Measurements from ENCODE around the gene FOXJ3.

DNA sequence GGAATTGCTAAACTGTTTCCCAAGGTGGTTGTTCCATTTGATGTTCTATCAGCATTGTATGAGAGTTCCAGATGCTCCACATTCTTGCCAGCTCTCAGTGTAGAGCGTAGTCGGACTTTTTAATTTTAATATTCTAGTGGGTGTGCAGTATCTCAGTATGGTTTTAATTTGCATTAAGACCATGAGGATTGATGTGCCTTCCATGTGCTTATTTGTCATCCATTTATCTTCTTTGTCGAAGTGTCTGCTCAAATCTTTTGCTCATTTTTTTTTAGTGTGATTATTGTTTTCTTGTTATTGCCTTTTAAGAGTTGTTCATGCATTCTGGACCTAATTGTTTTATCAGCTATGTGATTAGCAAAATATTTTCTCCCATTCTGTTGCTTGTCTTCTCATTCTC is 195.6 kb downstream of the FOXJ3 start:
- TF ChIP-seq, protein P1, sequence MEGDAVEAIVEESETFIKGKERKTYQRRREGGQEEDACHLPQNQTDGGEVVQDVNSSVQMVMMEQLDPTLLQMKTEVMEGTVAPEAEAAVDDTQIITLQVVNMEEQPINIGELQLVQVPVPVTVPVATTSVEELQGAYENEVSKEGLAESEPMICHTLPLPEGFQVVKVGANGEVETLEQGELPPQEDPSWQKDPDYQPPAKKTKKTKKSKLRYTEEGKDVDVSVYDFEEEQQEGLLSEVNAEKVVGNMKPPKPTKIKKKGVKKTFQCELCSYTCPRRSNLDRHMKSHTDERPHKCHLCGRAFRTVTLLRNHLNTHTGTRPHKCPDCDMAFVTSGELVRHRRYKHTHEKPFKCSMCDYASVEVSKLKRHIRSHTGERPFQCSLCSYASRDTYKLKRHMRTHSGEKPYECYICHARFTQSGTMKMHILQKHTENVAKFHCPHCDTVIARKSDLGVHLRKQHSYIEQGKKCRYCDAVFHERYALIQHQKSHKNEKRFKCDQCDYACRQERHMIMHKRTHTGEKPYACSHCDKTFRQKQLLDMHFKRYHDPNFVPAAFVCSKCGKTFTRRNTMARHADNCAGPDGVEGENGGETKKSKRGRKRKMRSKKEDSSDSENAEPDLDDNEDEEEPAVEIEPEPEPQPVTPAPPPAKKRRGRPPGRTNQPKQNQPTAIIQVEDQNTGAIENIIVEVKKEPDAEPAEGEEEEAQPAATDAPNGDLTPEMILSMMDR (IDR thresholded peaks at IDR 0.05): no peak
- no peak for TF ChIP-seq CHD2 (IDR thresholded peaks at IDR 0.05; ENCODE audit: low read length, partially characterized antibody)
- TF ChIP-seq EP300 (IDR thresholded peaks at IDR 0.05; ENCODE audit: borderline replicate concordance in 1 of 2, low read depth in 1 of 2, low read length in 1 of 2): no peak
- no peak for TF ChIP-seq POLR2AphosphoS5 (IDR thresholded peaks at IDR 0.05; ENCODE audit: low read depth, low read length)
- TF ChIP-seq GATA2 (CRISPR knock-in tag; IDR thresholded peaks at IDR 0.05): no peak
- TF ChIP-seq, protein P2, sequence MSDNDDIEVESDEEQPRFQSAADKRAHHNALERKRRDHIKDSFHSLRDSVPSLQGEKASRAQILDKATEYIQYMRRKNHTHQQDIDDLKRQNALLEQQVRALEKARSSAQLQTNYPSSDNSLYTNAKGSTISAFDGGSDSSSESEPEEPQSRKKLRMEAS (IDR thresholded peaks at IDR 0.05; ENCODE audit: low read depth): no peak
- TF ChIP-seq, protein P3, sequence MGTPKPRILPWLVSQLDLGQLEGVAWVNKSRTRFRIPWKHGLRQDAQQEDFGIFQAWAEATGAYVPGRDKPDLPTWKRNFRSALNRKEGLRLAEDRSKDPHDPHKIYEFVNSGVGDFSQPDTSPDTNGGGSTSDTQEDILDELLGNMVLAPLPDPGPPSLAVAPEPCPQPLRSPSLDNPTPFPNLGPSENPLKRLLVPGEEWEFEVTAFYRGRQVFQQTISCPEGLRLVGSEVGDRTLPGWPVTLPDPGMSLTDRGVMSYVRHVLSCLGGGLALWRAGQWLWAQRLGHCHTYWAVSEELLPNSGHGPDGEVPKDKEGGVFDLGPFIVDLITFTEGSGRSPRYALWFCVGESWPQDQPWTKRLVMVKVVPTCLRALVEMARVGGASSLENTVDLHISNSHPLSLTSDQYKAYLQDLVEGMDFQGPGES (IDR thresholded peaks at IDR 0.05; ENCODE audit: low read depth, low read length): no peak
- no peak for TF ChIP-seq TAF1 (IDR thresholded peaks at IDR 0.05; ENCODE audit: borderline replicate concordance, low read depth, low read length)
- no peak for TF ChIP-seq RAD21 (IDR thresholded peaks at IDR 0.05; ENCODE audit: low read length)
